Activated T-cell treated with anti-CD3 and anti-CD28 coated beads for 48 hours (primary cell): ENCODE measurements around the gene CACNA1E.

ENCODE experiments used
- DNase-seq: peaks from one replicate; pipeline ENCODE4 v3.0.0-alpha.2; 2020; ENCODE audit warnings: low read depth

The CACNA1E gene

GRCh38 chr1:181483285-181484195, at the start of gene CACNA1E:
Gene CACNA1E, plus strand, starts transcription at chr1:181483517. Its CDS starts 228 bp downstream, at chr1:181483745.
- no peak for DNase-seq

- DNase-seq = no peak
Measured at GRCh38 chr1:181433931-181434330, 49.4 kb upstream of the CACNA1E start.

GRCh38 chr1:181438013-181438412, 45.3 kb upstream of the CACNA1E start:
- no peak for DNase-seq

- no peak for DNase-seq
Measured at GRCh38 chr1:181440510-181440909, 42.8 kb upstream of the CACNA1E start.

GRCh38 chr1:181442181-181442525, 41.2 kb upstream of the CACNA1E start:
- DNase-seq = no peak

- DNase-seq = no peak
Measured at GRCh38 chr1:181443231-181443853, 40.0 kb upstream of the CACNA1E start.

- DNase-seq = no peak
Measured at GRCh38 chr1:181445436-181445835, 37.9 kb upstream of the CACNA1E start.

GRCh38 chr1:181448461-181448860, 34.9 kb upstream of the CACNA1E start:
- no peak for DNase-seq

- no peak for DNase-seq
Measured at GRCh38 chr1:181451661-181452230, 31.6 kb upstream of the CACNA1E start.

- no peak for DNase-seq
Measured at GRCh38 chr1:181452746-181453145, 30.6 kb upstream of the CACNA1E start.

- DNase-seq = no peak
Measured at GRCh38 chr1:181453541-181454201, 29.6 kb upstream of the CACNA1E start.

- DNase-seq = no peak
Measured at GRCh38 chr1:181456551-181456950, 26.8 kb upstream of the CACNA1E start.

GRCh38 chr1:181458419-181458818, 24.9 kb upstream of the CACNA1E start:
- DNase-seq = no peak

GRCh38 chr1:181459067-181459466, 24.2 kb upstream of the CACNA1E start:
- no peak for DNase-seq

GRCh38 chr1:181469829-181470228, 13.5 kb upstream of the CACNA1E start:
- no peak for DNase-seq

GRCh38 chr1:181475580-181475979, 7.7 kb upstream of the CACNA1E start:
- no peak for DNase-seq

GRCh38 chr1:181476581-181476980, 6.7 kb upstream of the CACNA1E start:
- DNase-seq = no peak

- no peak for DNase-seq
Measured at GRCh38 chr1:181478306-181478705, 5.0 kb upstream of the CACNA1E start.

GRCh38 chr1:181479137-181479745, 4.1 kb upstream of the CACNA1E start:
- peak; percentile 6 for DNase-seq

- no peak for DNase-seq
Measured at GRCh38 chr1:181482001-181482430, 1.3 kb upstream of the CACNA1E start.

GRCh38 chr1:181482521-181483284, 614 bp upstream of the CACNA1E start:
- peak; percentile 54 for DNase-seq
